Activated CD8-positive, alpha-beta T cell treated with anti-CD3 and anti-CD28 coated beads, Interleukin-2, amount 10 ng/mL, durations not matched to agents 7 days and 5 days (primary cell): ENCODE results near the gene SCAND1. TPM values are rescaled to one million over a fixed set of nuclear protein-coding genes. Genes with fewer than 3 reads are reported as not detected.
"Not testable (repeated sequence)": the region's sequence is repeated elsewhere in the genome, so short reads cannot be mapped to it uniquely, and the experiment has no call there.

Experiments used
- ATAC-seq: fragments of 150-1000 bp; cut with Tn5 transposase; one replicate; pipeline ENCODE4 v1.10.0; 2021; ENCODE audit warnings: moderate library complexity
- CTCF ChIA-PET: fragments of 350-600 bp; sonication (Branson Sonifier 250); formaldehyde crosslinking; loops from one replicate; lab custom pipeline; 2021; ENCODE audit warnings: antibody characterized with exemption; lab: Charles Lee
- POLR2A ChIA-PET: fragments of 350-600 bp; sonication (Branson Sonifier 250); formaldehyde crosslinking; loops from one replicate; lab custom pipeline; 2021; ENCODE audit warnings: antibody characterized with exemption; lab: Charles Lee
- DNase-seq: peaks from one replicate; pipeline ENCODE4 v3.0.0-alpha.2; 2020
- H3K27ac Mint-ChIP-seq: one replicate; pipeline ENCODE4 v1.8.0; 2021; ENCODE audit warnings: mild to moderate bottlenecking, mixed read lengths
- H3K27me3 Mint-ChIP-seq: one replicate; pipeline ENCODE4 v1.8.0; 2021; ENCODE audit warnings: low read depth, mixed read lengths
- H3K36me3 Mint-ChIP-seq: one replicate; pipeline ENCODE4 v1.8.0; 2021; ENCODE audit warnings: low read depth, mixed read lengths
- H3K4me1 Mint-ChIP-seq: one replicate; pipeline ENCODE4 v1.8.0; 2021; ENCODE audit warnings: low read depth, mixed read lengths
- H3K4me3 Mint-ChIP-seq: one replicate; pipeline ENCODE4 v1.8.0; 2021; ENCODE audit warnings: mild to moderate bottlenecking, mixed read lengths
- H3K9me3 Mint-ChIP-seq: one replicate; pipeline ENCODE4 v1.8.0; 2022; ENCODE audit warnings: mixed read lengths; ENCODE audit not compliant: insufficient read depth
- total RNA-seq, 2 experiments: library from RNA; stranded (reverse); gene quantifications; one replicate each; pipeline ENCODE4 v1.2.3, GENCODE V29; 2021

Gene SCAND1
- total RNA-seq, result 10 to 100 TPM; 63.2 to 64.7 TPM

DNA sequence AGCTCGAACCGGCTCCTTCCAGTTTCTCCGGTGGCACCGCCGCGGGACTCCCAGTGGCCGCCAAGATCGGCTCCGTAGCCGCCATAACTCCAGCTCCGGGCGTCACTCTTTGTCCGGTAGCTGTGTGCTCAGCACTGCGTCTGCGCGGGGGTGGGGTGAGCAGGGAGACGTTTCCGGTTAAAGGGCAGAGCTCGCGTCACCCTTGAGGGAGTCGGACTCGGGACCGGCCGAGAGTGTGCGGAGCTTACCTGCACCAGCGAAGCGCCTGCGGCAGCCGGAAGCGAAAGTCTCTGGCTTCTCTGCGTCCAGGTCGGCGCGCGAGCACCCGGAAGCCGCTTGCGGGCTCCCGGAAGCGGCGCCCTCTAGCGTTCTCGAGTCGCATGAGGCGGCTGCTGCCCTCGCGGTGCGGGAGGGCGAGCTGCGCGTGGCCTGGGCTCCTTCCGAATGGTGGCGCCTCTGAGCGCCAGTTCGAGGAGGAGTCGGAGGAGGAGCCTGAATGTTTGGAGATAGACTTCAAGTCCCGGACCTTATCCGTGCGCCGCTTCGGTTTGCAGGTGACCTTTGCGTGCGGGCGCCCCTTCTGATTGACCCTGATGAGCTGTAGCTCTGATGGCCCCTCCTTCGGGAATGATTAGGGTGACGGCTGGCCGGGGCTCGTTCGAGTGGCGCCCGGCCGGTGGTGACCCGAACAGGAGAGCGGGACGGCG, at the start of gene SCAND1:
Gene SCAND1, minus strand, starts transcription at position 303 of the 707 bp plus-strand sequence. Its CDS starts 218 bp downstream, at position 85.
- CTCF ChIA-PET, result interaction anchor here (0.6 to 3.7 kb wide), 56 partner anchors 8 to 1141 kb away, joined by 3 to 42 read pairs (median 4); partner anchors contain the start of genes ACSS2, CEP250, CNBD2 and CPNE1
- peak; percentile 98 for DNase-seq
- Mint-ChIP-seq H3K27ac (peak within 1 kb of the TSS; percentile 100), H3K4me1 (peaks cover 24% of the 10 kb centered on the region), H3K36me3 (peaks cover 16% of the 10 kb centered on the region), H3K4me3 (peak within 1 kb of the TSS; percentile 99), H3K27me3 (no peaks in the 10 kb centered on the region), H3K9me3 (no peaks in the 10 kb centered on the region)
- ATAC-seq, result peak; percentile 89
- POLR2A ChIA-PET, result interaction anchor here (0.6 to 3.9 kb wide), 40 partner anchors 11 to 1960 kb away, joined by 3 to 68 read pairs (median 4); partner anchors contain the start of genes CEP250, CPNE1, EIF6 and ERGIC3

DNA sequence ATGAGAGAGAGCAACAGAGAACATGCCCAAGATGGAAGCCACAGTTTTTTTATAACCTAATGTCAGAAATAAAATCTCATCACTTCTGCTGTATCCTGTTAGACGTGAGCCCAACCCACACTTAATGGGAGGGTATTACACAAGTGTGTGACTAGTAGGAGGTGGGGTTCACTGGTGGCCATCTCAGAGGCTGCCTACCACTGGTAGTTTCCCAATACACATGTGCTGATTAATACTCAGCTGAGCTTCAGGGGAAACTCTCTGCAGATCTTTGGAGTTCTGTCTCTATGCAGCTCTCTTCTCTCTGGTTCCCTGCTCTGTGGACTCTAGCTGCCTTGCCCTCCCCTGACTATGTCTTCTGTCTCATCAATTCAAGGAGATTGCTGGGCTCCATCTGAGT, 49.7 kb upstream of the SCAND1 start:
- no peak overlapping the region for H3K27ac Mint-ChIP-seq
- ChIA-PET POLR2A (no interaction called here), CTCF (interaction anchor here (1.3 kb wide), 1 partner anchor 11 kb away, joined by 5 read pairs; no protein-coding TSS in a partner anchor)
- no peak overlapping the region for H3K4me3 Mint-ChIP-seq
- no peak for ATAC-seq
- H3K4me1 Mint-ChIP-seq, result no peaks in the 10 kb centered on the region
- H3K36me3 Mint-ChIP-seq, result peaks cover 3% of the 10 kb centered on the region
- peaks cover 7% of the 10 kb centered on the region for H3K27me3 Mint-ChIP-seq
- H3K9me3 Mint-ChIP-seq, result peaks cover 15% of the 10 kb centered on the region
- no peak for DNase-seq

DNA sequence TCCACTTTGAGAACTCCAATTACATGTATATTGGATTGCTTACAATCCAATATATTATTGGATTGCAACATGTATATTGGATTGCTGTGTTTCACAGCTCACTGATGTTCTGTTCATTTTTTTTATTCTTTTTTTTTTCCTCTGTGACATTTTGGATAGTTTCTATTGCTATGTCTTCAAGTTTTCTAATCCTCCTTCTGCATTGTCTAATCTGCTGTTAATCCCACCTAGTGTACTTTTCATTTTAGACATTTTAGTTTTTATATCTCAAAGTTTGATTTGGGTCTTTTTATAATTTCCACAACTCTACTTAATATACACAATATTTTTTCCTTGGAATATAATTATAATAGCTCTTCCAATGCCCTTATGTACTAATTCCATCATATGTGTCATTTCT, 48.6 kb upstream of the SCAND1 start:
- Mint-ChIP-seq H3K9me3 (peaks cover 15% of the 10 kb centered on the region), H3K4me1 (no peaks in the 10 kb centered on the region), H3K27me3 (peaks cover 7% of the 10 kb centered on the region), H3K27ac (no peak overlapping the region), H3K4me3 (no peak overlapping the region), H3K36me3 (peaks cover 3% of the 10 kb centered on the region)
- POLR2A ChIA-PET, result no interaction called here
- ATAC-seq, result no peak
- no peak for DNase-seq
- CTCF ChIA-PET, result interaction anchor here (1.3 kb wide), 1 partner anchor 10 kb away, joined by 5 read pairs; no protein-coding TSS in a partner anchor

DNA sequence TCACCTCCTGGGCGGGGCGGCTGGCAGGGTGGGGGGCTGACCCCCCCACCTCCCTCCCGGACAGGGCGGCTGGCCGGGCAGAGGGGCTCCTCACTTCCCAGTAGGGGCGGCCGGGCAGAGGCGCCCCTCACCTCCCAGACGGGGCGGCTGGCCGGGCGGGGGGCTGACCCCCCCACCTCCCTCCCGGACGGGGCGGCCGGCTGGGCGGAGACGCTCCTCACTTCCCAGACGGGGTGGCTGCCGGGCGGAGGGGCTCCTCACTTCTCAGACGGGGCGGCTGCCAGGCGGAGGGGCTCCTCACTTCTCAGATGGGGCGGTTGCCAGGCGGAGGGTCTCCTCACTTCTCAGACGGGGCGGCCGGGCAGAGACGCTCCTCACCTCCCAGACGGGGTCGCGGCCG, 47.0 kb upstream of the SCAND1 start:
- POLR2A ChIA-PET, H3K4me3 Mint-ChIP-seq, ATAC-seq, CTCF ChIA-PET, DNase-seq, H3K27me3 Mint-ChIP-seq, H3K27ac Mint-ChIP-seq, H3K4me1 Mint-ChIP-seq, H3K36me3 Mint-ChIP-seq: not testable (repeated sequence)
- H3K9me3 Mint-ChIP-seq, result peaks cover 15% of the 10 kb centered on the region

DNA sequence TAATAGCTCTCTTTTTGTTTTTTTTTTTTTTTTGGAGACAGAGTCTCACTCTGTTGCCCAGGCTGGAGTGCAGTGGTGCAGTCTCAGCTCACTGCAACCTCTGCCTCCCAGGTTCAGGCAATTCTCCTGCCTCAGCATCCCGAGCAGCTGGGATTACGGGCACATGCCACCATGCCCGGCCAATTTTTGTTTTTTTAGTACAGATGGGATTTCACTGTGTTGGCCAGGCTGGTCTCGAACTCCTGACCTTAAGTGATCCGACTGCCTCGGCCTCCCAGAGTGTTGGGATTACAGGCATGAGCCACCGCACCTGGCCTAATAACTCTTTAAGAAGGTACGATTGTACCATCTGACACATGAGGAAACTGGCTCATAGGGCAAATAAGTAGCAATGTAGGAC, 42.2 kb upstream of the SCAND1 start:
- POLR2A ChIA-PET, H3K27ac Mint-ChIP-seq, H3K9me3 Mint-ChIP-seq, DNase-seq, H3K27me3 Mint-ChIP-seq, H3K4me1 Mint-ChIP-seq, H3K36me3 Mint-ChIP-seq, H3K4me3 Mint-ChIP-seq, ATAC-seq: not testable (repeated sequence)
- CTCF ChIA-PET, result interaction anchor here (1.7 to 8.6 kb wide), 2 partner anchors 35 to 141 kb away, joined by 5 to 288 read pairs; no protein-coding TSS in a partner anchor

DNA sequence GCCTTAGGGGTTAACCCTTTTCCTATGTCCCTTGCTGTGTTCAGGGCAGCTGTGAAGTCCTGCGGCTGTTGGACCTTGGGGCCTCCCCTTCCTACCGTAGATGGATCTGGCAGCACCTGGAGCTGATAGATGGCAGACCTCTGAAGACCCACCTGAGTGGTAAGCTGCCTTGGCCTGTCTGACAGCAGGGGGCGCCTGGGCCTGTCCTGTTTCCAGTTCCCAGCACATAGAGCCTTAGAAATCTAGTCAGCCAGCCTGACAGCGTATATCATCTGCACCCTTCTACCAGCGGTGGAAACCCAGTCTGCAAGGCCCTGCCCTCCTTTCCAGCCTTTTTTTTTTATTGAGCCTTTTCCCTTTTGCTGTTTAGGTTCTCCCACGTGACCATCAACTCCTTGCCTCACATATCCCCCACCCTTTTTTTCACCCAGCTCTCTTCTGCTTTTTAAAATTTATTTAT, 40.7 kb upstream of the SCAND1 start:
- H3K36me3 Mint-ChIP-seq, result no peaks in the 10 kb centered on the region
- ChIA-PET POLR2A (no interaction called here), CTCF (interaction anchor here (0.6 to 8.6 kb wide), 23 partner anchors 11 to 232 kb away, joined by 3 to 288 read pairs (median 4); no protein-coding TSS in a partner anchor)
- no peak overlapping the region for H3K4me3 Mint-ChIP-seq
- H3K9me3 Mint-ChIP-seq, result no peaks in the 10 kb centered on the region
- DNase-seq, result peak; percentile 85
- ATAC-seq, result peak; percentile 88
- peaks cover 2% of the 10 kb centered on the region for H3K4me1 Mint-ChIP-seq
- H3K27ac Mint-ChIP-seq, result no peak overlapping the region
- H3K27me3 Mint-ChIP-seq, result peaks cover 8% of the 10 kb centered on the region

DNA sequence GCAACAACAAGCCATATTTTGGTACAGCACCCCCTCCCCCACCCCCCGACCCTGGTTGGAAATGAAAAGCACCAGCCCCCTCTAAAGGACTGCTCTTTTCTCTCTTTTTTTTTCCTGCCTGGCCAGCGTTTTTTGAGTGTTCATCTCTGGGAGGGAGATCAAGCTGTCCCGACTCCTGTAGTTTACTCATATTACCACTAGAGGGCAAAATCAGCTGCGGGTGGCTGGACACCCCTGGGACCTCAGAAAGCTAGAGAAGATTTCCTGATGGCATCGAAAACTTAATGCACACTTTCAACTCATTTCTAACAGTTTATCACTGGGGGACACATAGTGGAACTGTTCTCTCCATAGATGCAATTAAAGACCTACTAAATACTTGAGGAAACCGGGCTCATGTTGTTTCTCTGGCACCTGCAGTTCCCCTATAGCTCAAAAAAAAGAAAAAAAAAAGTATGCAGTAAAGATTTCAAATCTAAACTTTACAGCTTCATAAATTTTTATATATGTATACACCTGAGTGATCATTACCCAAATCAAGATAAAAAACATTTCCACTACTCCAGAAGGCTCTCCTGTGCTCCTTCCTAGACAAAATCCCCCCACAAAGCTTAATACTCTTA, 38.5 kb upstream of the SCAND1 start:
- H3K36me3 Mint-ChIP-seq, result no peaks in the 10 kb centered on the region
- H3K4me1 Mint-ChIP-seq, result peaks cover 2% of the 10 kb centered on the region
- H3K9me3 Mint-ChIP-seq, result no peaks in the 10 kb centered on the region
- H3K27me3 Mint-ChIP-seq, result peaks cover 18% of the 10 kb centered on the region
- ATAC-seq (peak; percentile 81), DNase-seq (peak; percentile 62)
- no peak overlapping the region for H3K4me3 Mint-ChIP-seq
- POLR2A ChIA-PET, result no interaction called here
- CTCF ChIA-PET, result interaction anchor here (0.6 to 8.6 kb wide), 58 partner anchors 8 to 1344 kb away, joined by 3 to 288 read pairs (median 5); partner anchors contain the start of genes CNBD2 and SCAND1
- no peak overlapping the region for H3K27ac Mint-ChIP-seq

DNA sequence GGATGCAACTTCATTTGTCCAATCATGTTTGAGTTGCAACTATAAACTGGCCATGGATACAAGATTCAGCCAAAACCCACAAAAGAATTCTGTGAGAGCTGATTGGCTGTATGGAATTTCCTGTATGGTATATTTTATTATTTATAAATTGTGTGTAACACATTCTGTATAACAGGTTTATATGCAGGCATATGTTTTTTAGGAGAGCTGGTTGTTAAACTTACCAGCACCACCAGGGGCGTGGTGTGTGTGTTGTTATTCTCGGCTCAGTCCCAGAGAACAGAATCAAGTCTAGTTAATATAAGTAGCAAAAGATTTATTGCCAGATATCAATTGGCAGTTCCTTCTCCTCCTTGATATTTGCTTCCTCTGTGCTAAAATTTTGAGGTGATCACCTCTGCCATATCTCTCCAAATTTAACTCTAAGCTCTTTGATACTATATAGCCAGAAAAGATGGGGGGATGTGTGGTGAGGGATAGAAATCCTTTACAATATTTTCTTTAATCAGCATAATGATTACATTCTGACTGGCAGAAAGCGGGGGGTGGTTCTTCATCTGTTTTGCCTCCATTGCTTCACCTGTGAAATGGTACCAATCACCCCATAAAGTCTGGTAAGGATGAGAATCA, 37.0 kb upstream of the SCAND1 start:
- POLR2A ChIA-PET, result interaction anchor here (0.6 to 1.4 kb wide), 2 partner anchors 147 to 155 kb away, joined by 4 read pairs; no protein-coding TSS in a partner anchor
- no peak overlapping the region for H3K4me3 Mint-ChIP-seq
- peaks cover 2% of the 10 kb centered on the region for H3K4me1 Mint-ChIP-seq
- H3K36me3 Mint-ChIP-seq, result no peaks in the 10 kb centered on the region
- ATAC-seq, result peak; percentile 50
- no peaks in the 10 kb centered on the region for H3K9me3 Mint-ChIP-seq
- CTCF ChIA-PET, result interaction anchor here (0.9 to 8.6 kb wide), 16 partner anchors 10 to 208 kb away, joined by 3 to 288 read pairs (median 7); partner anchors contain the start of gene SCAND1
- no peak overlapping the region for H3K27ac Mint-ChIP-seq
- H3K27me3 Mint-ChIP-seq, result peaks cover 20% of the 10 kb centered on the region
- peak; percentile 37 for DNase-seq

DNA sequence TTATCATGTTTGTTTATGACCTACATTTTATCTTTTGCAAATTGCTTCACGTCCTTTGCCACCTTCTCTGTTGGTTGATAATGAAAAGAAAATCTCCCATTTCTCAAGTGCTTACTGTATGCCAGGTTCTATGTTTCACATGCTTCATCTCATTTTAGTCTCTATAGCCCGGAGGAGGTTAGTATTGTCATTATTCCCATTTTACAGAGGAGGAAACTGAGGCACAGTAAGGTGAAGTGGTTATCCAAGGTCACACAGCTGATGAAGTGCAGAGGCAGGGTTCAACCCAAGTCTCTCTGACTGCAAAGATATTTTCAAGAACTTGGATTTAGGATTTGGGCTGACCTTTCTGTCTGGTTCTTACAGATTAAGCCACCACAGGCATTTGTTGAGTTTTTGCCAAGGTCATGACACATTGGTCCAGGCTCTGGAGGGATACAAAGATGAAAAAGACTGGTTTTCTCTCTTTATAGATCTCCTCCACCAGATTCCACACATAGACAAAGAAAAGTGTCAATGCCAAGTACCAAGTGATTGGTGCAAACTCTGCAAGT, 34.7 kb upstream of the SCAND1 start:
- Mint-ChIP-seq H3K27ac (no peak overlapping the region), H3K4me1 (peaks cover 2% of the 10 kb centered on the region), H3K27me3 (peaks cover 18% of the 10 kb centered on the region), H3K4me3 (no peak overlapping the region), H3K9me3 (no peaks in the 10 kb centered on the region), H3K36me3 (no peaks in the 10 kb centered on the region)
- ChIA-PET CTCF (interaction anchor here (8.6 kb wide), 1 partner anchor 148 kb away, joined by 288 read pairs; no protein-coding TSS in a partner anchor), POLR2A (no interaction called here)
- ATAC-seq (no peak), DNase-seq (no peak)

DNA sequence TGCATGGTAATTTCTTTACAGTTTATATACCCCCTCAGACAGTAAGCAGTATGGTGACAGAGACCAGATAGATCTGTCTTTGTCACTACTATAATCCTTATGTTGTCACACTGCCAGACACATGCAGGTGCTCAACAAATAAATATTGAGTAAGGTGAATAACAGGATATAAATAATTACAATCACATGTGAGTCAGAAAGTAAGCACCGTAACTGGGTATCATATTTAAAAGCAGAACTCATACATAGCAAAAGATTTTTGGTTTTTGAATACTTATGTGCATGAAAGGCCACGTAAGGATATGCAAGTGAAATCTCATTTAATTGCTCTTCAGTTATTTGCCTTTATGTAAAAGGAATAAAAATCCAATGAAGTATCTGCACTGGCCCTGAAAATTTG, 31.5 kb upstream of the SCAND1 start:
- CTCF ChIA-PET, result no interaction called here
- Mint-ChIP-seq H3K4me1 (no peaks in the 10 kb centered on the region), H3K27ac (no peak overlapping the region), H3K27me3 (peaks cover 19% of the 10 kb centered on the region), H3K9me3 (no peaks in the 10 kb centered on the region), H3K4me3 (no peak overlapping the region), H3K36me3 (no peaks in the 10 kb centered on the region)
- no peak for ATAC-seq
- DNase-seq, result no peak
- POLR2A ChIA-PET, result interaction anchor here (1.5 kb wide), 1 partner anchor 32 kb away, joined by 6 read pairs; the partner anchor contains the start of gene SCAND1

DNA sequence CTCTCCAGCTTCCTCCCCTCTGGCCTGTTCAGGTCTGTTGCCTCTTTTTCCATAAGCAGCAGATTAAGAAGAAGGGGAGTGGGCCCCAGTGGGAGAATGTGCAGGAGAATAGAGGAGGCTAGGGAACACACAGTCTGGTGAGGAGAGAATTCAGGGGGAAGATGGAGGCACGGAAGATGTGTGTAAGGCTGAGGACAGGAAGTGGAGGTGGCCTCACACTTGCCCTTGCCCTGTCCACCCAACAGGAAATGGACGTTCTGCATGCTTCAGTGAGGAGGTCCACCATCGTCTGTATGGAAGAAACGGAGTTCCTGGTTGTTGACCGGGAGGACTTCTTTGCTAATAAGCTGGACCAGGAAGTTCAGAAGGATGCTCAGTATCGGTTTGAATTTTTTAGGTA, 30.1 kb upstream of the SCAND1 start:
- Mint-ChIP-seq H3K36me3 (no peaks in the 10 kb centered on the region), H3K4me3 (no peak overlapping the region), H3K27me3 (peaks cover 13% of the 10 kb centered on the region), H3K9me3 (no peaks in the 10 kb centered on the region), H3K4me1 (no peaks in the 10 kb centered on the region), H3K27ac (no peak overlapping the region)
- DNase-seq (no peak), ATAC-seq (no peak)
- ChIA-PET CTCF (interaction anchor here (1.0 to 5.3 kb wide), 6 partner anchors 7 to 219 kb away, joined by 4 to 53 read pairs (median 8); partner anchors contain the start of gene SCAND1), POLR2A (no interaction called here)
